ENCODE data around the gene SH3BP4. TPM values are rescaled to one million over a fixed set of nuclear protein-coding genes. Genes with fewer than 3 reads are reported as not detected.

Gene SH3BP4
- polyA plus RNA-seq, 1 donor: 17.0 TPM

DNA sequence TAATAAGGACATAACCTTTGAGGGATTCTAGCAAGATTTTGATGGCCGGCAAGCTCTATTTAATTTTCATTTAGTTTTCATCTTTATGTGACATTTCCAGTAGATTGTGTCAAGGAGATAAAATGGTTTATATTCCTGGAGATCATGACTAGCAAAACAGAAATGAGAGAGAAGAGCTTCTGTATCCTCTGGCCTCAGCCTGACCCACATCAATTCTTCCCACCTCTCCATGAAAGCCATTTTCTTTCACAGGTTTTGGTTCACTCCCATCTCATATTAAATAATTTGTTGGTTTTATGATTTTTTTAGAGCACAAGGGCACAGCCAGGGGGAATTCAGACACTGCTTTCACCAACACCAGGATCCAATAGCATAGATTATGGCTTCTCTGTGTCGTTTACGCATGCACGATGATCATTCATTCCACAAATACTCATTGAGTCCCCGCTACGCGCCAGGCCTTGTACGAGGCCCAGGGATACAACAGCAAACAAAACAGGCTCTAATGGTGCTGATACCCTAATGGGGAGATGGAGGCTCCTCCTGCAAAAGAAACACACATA, 85.9 kb downstream of the SH3BP4 start:
- no peak for DNase-seq (ENCODE audit: low read depth)

DNA sequence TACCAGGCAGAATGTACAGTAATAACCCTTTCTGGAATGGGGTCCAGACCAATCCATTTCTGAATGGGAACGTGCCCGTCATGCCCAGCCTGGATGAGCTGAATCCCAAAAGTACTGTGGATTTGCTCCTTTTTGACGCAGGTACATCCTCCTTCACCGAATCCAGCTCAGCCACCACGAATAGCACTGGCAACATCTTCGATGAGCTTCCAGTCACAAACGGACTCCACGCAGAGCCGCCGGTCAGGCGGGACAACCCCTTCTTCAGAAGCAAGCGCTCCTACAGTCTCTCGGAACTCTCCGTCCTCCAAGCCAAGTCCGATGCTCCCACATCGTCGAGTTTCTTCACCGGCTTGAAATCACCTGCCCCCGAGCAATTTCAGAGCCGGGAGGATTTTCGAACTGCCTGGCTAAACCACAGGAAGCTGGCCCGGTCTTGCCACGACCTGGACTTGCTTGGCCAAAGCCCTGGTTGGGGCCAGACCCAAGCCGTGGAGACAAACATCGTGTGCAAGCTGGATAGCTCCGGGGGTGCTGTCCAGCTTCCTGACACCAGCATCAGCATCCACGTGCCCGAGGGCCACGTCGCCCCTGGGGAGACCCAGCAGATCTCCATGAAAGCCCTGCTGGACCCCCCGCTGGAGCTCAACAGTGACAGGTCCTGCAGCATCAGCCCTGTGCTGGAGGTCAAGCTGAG, 89.6 kb downstream of the SH3BP4 start:
- no peak for DNase-seq (ENCODE audit: low read depth)

DNA sequence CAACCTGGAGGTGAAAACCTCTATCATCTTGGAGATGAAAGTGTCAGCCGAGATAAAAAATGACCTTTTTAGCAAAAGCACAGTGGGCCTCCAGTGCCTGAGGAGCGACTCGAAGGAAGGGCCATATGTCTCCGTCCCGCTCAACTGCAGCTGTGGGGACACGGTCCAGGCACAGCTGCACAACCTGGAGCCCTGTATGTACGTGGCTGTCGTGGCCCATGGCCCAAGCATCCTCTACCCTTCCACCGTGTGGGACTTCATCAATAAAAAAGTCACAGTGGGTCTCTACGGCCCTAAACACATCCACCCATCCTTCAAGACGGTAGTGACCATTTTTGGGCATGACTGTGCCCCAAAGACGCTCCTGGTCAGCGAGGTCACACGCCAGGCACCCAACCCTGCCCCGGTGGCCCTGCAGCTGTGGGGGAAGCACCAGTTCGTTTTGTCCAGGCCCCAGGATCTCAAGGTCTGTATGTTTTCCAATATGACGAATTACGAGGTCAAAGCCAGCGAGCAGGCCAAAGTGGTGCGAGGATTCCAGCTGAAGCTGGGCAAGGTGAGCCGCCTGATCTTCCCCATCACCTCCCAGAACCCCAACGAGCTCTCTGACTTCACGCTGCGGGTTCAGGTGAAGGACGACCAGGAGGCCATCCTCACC, 90.2 kb downstream of the SH3BP4 start:
- no peak for DNase-seq (ENCODE audit: low read depth)

DNA sequence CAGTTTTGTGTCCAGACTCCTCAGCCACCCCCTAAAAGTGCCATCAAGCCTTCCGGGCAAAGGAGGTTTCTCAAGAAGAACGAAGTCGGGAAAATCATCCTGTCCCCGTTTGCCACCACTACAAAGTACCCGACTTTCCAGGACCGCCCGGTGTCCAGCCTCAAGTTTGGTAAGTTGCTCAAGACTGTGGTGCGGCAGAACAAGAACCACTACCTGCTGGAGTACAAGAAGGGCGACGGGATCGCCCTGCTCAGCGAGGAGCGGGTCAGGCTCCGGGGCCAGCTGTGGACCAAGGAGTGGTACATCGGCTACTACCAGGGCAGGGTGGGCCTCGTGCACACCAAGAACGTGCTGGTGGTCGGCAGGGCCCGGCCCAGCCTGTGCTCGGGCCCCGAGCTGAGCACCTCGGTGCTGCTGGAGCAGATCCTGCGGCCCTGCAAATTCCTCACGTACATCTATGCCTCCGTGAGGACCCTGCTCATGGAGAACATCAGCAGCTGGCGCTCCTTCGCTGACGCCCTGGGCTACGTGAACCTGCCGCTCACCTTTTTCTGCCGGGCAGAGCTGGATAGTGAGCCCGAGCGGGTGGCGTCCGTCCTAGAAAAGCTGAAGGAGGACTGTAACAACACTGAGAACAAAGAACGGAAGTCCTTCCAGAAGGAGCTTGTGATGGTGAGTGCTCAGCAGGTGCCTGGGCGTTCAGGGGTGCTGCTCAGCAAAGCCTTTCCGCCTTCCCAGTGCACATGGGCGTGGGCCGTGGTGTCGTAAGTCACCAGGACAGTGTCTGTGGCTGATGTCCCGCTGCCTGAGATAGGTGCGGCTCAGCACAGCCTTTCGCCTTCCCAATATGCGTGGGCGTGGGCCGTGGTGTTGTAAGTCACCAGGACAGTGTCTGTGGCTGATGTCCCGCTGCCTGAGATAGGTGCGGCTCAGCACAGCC, 91.0 kb downstream of the SH3BP4 start:
- DNase-seq (ENCODE audit: low read depth): no peak

DNA sequence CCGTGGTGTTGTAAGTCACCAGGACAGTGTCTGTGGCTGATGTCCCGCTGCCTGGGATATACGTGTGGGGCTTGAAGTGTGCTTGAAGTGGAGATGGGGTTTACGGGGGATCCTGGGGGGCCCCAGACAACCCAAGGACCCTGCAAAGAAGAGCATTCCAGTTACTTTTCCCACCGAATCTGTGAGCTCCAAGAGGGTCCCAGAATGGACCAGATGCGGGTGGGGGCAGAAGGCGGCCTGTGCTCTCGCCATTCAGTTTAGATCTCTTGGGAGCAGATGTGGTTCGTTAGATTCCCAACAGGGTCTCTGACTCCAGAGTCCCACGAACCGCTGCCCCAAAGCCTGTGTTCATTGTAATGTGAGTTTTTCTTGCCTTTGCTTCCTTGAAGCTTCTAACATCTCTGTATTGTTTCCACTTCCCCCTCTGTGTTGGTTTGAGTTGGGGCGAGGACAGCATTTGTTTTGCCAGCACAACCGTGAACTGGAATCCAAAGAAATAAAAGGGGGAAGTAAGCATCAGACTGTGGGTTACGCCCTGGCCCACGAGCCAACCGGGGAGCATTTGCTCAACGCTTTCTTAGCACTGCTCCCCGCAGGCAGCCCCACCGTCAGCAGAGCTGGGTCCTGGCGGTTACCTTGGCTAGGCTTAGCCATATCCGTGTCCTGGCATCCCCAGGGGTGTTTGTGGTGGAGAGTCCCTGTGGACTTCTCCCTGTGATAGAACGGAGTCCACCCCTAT, 92.1 kb downstream of the SH3BP4 start:
- DNase-seq (ENCODE audit: low read depth): no peak

DNA sequence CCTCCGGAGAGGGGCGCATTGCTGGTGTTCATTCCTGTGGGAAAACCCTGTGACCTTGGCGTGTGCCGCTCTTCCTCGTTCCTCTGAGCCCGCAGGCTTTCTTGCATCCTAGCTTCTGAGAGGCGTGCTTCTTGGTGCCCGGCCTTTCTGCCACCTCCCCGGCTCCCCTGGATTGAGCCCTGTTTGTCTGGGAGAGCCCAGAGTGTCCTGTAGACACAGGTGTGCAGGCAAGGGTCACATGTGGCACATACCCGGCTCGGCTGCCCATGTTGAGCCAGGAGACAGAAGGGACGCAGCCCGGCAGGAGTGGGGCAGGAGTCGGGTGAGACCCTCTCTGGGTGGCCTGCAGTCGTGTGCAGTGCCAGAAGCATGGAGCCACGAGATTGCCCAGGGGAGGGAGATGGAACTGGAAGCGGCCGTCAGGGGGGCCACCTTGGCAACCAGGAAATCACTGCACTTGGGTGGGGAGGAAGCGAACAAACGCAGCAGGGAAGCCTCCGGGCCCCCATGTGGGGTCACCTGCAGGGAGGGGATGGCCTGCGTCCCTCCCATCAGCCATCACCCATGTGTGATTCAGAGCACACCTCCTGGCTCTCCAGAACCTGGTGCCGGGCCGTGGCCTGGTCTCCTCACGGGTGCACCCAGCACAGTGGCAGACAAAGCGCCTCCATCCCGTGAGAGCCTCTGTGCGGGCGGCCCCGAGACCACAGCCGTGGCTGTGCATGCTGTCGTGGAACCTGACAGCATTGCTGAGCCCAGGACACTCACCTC, 92.9 kb downstream of the SH3BP4 start:
- DNase-seq (ENCODE audit: low read depth): no peak

DNA sequence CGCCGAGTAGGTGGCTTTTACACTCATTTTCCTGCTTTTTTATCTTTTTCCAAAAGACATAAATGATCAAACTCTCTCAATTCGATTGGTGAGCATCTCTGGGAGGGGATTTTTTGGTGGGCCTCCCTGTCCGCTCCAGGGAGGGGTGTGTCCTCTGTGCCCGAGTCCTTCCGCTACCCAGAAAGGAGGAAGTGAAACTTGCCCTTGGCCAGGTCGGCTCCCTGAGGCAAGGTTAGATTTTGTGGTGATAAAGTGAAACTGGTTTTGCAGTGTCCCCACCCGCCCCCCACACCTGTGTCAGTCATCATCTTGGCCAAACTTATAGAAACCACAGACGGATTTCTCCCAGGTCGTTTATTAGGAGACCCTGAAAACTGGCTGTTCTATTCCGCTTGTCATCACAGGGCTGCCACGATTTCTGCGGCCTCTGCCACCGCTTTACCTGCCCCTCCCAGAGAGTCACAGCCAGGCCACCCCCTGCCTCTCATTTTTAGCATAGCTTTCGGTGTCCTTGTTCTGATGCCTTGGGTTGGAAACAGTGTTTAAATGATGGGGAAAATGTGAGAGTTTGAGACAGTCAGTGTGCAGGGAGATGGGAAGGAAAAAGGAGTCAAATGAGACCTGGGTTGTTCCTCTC, 93.6 kb downstream of the SH3BP4 start:
- no peak for DNase-seq (ENCODE audit: low read depth)

DNA sequence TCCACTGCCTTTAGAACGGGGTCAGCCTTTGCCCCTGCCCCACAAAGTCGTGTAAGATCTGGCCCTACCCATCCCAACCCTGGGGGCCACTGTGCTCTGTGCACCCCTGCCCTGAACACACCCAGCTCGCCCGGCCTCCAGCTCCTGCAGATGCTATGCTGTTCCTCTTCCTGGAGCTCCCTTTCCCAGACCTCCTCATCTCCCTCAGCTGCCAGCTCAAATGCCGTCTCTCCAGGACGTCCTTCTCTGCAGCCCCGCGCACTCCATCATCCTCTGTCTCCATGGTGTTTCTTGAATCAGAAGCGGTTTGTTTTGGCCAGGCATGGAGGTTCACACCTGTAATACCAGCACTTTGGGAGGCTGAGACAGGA, 94.1 kb downstream of the SH3BP4 start:
- no peak for DNase-seq (ENCODE audit: low read depth)

DNA sequence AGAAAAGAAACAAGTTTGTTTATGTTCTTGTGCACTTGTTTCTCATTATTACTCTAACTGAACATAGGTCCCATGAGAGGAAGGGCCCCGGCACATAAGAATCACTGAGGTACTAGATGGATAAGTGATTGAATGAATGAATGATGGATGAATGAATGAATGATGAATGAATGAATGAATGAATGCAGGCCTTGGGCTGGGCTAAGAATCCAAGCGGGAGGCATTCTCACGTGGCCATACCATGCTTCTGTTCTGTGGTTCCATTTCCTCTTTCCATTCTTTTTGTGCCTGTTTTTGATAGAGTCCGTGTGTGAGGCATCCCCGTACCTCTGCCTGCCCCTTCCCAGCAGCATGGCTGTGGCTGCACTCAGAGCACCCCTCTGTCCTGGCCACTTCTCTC, 94.8 kb downstream of the SH3BP4 start:
- DNase-seq (ENCODE audit: low read depth): no peak

DNA sequence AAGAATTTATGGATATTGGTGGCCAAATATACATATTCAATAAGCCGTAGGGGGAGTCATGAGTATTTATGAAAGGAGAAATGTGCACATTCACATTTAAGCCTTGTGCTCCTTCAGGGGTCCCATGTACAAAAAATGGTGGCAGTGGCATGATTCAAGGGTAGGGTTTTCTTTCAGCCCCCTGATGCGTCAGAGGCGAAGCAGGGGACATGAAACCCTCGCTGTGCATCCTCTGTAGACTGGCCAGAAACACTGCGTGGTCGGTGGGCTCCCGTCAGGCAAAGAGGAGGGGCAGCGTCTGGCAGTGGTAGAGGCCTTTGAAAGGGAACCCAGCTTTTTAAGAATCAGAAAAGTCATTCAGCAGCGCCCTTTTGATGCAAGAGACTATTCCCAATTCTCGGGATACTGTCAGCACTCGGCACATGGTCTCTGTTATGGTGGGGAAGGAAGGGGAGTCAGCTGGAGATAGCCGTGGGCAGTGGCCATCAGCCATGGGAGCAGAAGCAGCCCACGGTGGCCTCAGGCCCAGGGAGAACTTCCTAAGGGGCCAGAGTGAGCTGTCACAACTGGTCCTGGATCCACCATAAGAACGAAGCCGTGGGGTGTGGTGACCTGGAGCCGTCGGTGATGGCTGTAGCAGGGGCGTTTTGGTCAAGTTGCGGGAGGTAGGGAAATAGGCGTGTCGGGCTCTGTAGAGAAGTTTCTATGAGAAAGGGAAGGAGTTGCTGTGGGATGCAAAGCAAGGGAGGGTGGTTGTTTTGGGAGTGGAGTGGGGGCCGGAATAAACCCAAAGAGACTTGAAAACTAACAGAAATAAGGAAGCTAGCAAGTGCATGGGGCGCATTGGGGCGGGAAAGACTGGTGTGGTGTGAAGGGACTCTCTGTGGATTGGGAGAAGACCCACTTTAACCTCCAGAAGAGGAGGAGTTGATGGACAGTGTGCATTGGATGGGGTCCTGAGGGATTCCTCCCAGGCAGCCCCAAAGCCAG, 95.6 kb downstream of the SH3BP4 start:
- DNase-seq (ENCODE audit: low read depth): no peak

DNA sequence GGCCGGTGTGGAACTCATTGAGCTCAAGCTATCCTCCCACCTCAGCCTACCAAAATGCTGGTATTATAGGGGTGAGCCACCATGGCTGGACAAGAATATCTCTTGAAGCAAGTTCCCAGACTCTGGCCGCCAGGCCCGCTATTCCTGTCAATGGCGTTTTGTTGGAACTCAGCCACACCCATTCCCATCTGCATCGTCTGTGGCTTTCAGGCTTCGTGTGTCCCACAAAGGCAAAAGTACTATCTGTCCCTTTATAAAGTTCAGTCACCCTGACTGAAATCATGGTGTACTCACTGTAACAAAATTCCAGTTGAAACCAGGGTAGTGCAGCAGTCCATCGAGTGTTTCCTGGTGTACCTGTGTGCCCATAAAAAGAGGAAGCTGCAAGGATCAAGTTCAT, 96.7 kb downstream of the SH3BP4 start:
- DNase-seq (ENCODE audit: low read depth): no peak

DNA sequence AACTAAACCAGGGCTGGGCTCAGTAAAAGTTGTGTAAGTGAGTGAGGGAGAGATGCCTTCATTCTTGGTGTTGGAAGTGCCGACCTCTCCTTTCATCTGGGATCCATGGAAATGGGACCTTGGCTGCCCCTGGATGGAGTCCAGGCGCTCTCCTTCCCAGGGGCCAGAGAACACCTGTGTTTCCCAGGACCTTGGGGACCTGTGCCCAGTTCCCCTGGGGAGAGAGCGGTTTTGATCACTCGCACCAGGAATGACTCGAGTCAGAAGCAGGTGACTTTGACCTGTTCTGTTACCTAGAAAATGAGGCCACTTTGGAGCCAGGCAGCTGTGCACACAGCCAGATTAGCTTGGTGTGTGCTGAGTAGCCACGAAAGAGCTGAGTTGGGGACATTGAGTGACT, 97.3 kb downstream of the SH3BP4 start:
- no peak for DNase-seq (ENCODE audit: low read depth)

DNA sequence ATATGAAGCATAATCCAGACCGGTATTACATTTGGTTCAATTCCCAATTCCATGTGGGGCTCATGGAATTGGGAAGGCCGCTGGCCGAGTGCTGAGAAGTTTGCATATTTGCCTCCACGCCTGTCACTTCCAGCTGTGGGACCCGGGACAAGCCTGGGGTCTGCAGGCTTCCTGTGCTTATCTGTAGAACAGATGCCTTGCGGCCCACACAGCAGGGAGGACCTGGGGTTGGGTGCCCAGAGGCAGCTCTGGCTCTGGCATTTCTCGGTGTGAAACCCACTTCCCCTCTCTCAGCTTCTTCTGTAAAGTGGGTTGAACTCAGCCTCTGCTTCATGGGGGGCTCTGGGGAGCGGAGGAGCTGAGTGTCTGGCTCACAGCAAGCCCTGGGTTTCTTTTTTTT, 97.9 kb downstream of the SH3BP4 start:
- no peak for DNase-seq (ENCODE audit: low read depth)

DNA sequence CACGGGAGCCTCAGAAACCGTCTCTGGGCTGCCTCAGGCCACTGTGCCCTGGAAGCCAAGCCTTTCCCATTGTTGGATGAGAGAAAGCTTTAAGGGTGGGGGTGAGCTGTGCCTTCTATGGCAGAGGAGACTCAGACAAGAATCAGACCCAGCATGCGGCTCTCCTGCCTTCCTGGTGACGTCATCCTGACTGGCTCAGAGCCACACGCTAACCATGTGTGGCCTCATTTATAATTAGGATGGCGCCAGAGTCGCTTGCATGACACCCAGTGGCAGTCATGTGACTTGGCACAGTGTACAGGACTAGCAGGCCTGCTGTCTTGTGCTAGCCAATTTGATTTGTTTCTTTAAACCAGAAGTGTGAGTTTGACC, 99.1 kb downstream of the SH3BP4 start:
- DNase-seq (ENCODE audit: low read depth): peak; percentile 43

DNA sequence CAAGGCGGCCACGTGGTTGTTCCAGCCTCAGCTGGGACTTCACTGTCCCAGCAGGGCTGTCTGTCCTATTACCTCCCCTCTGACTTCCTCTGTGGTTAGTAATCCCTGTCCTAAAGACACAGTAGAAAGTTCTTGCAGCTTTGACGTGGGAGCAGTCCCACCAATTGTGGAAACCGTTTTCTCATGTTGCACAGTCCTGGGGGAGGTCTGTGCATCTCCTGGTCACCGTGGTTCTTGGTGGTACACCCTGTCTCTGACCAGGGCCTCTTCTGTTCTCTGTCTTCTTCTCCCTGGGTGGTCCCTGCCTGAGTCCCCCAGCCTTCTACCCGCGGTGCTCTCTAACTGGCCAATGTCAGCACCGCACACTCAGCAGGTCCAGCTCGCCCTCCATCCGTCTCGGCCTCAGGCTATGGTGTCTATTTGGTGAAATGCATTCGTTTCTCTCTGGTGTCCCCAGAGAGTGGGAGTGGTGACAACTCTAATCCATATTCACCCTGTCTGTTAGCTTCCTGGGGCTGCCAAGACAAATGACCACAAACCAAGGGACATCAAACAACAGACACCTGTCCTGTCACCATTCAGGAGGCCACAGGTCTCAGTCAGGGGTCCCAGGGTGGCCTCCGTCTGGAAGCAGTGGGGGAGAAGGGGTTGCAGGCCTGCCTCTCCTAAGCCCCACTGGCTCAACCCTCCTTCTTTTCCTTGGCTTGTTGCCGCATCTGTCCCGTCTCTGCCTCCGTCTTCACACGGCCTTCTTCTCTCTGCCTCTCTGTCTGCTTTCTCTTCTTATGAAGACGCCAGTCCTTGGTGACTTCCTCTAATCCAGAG, 99.8 kb downstream of the SH3BP4 start:
- DNase-seq (ENCODE audit: low read depth): no peak

DNA sequence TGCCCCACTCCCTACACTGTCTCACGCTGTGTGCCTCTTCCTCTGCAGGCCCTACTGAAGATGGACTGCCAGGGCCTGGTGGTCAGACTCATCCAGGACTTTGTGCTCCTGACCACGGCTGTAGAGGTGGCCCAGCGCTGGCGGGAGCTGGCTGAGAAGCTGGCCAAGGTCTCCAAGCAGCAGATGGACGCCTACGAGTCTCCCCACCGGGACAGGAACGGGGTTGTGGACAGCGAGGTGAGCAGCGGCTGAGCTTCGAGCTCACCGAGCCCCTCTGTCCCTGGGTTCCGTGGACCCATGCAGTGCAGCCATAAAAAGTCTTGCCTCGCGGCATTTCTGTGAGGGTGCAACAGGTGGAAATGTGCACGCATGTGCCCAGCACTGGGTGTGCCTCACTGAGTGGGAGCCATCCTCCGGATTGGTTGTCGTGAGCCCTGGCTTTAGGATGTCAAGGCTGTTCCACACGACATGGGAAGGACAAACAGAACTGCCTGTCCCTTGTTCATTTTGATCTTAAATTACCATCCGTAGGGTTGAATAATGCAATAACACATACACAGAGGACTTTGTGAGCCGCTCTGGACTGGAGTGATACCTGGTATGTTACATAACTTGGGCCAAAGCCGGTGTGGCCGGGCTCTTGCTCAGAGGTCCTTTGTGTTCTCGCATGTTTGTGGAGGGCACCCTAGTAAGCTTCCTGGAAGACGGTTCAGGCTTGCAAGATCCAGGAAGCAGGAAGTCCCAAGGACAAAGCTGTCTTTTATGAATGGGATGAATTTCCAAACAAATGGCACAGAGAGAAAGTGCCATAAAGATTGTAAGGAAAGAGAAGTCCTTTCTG, 100.9 kb downstream of the SH3BP4 start:
- no peak for DNase-seq (ENCODE audit: low read depth)

DNA sequence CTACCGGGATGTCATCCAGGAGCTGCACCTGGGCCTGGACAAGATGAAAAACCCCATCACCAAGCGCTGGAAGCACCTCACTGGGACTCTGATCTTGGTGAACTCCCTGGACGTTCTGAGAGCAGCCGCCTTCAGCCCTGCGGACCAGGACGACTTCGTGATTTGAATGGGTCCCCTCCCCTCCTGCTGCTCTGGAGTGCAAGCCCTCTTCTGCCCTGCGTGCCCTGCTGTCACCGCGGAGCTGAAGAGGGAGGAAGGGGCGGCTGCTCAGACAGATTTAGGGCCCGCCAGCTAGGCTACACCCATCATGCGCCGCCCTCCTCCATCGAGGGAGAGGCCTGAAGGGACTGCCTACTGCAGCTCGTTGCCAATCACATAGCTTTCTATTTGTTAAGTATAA, 101.8 kb downstream of the SH3BP4 start:
- DNase-seq (ENCODE audit: low read depth): no peak
